GM15510 (cell line): Measurements from ENCODE around the gene PPP1R13L.

Experiments
- POLR2A ChIP-seq: IDR thresholded peaks from 3 replicates; pipeline ENCODE4 v1.6.1; 2011; ENCODE audit warnings: borderline replicate concordance; ENCODE audit not compliant: insufficient read length; ENCODE audit errors: extremely low read depth

The PPP1R13L gene

DNA sequence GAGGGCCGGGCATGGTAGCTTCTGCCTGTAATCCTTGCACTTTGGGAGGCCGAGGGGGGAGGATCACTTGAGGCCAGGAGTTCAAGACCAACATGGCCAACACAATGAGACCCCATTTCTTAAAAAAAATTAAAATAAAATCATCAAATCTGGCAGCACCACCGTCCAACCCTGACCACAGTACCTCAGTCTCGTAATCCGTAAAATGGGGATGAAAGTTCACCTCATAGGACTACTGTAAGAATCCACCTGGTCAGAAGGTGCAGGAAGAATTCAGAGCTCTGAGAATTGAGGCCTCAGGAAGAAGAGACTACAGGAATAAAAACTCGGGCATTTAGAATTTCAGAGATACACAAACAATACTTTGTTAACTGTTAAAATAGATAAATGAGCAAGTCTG lies 3.1 kb downstream of the PPP1R13L start:
- no peak for TF ChIP-seq POLR2A

DNA sequence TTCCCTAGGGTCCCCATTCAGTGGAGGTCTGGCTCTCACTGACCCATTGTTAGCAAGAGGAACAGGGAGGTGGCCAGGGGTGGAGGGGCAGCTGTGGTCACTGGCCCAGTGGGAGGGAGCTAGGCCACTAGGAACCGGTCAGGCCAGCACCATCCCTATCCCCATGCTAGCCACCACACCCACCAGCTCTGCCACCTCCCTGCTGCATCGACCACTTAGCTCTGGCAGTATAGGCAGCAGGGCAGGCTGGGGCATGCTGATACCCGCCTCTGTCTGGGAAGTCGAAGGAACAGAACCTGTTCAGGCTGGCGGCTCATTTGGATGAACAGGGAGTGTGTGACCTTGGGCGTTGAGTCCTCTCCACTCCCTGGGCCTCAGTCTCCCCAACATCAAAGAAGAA lies 4.7 kb downstream of the PPP1R13L start:
- no peak for TF ChIP-seq POLR2A

DNA sequence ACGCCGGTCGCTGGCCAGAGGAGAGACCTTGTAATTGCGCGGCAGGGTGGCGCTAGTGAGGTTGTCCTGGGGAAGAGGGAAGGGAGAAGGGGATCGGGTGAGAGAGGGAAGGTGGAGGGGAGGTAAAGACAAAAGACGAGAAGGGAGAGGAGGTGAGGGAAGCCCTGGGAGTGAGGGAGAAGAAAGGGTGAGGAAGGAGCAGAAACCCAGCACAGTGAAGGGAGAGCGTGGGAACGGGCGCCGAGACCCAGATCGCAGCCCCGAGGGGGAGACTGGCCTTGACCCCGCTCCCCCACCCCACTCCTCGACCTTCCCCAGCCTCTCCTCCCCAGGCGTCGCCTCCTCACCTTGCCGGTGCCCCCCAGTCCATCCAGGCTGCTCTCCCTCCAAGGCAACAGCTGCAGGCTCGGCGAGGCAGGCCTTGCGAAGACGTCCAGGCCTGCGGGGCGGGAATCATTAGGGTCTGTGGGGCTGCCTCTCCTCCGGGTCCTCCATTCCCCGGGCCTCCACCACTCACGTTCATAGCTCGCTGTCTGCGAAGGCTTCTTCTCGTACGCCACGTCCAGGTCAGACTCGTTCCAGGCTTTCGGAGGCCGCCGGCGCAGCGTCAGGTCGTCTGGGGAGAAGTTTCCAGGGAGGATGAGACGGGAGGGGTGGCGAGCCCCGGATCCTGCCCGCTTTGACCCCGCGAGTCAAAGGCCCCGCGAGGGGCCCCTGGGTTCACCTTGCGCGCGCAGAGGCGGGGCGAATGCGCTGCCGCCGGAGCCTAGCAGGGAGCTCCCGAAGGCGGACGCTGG lies 8.8 kb downstream of the PPP1R13L start:
- no peak for TF ChIP-seq POLR2A

DNA sequence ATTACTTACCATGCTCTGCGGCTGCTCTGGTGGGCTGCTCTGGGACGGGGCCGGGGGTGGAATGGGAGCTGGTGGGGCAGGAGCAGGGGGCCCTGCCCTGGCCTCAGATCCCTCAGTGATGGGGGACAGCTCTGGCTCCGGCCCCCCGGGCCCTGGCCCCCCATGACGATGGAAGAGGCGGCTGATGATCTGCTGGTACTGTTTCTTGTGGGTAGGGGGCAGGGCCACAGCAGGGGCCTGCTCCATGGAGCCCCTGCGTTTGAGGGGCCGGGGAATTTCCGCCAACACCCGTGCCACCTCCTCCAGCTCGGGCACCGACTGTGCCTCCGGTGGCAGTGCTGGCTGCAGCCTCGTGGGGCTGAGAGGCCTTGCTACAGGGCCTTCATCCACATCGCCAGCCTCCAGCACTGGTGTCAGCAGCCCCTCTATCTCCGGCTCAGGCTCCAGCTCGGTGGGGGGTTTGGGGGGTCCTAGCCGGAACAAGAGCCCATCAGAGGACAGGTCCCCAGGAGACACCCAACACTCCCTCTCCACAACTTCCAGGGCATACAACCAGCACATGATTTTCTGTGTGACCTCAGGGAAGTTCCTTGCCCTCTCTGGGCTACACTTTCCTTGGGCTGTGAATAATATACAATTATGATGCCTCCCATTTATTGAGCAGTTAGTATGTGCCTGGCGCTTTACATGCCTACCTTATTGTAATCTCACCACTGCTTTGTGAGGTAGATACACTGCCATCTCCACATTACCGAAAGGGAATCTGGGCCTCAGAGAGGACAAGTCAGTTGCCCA lies 12.8 kb downstream of the PPP1R13L start:
- no peak for TF ChIP-seq POLR2A

DNA sequence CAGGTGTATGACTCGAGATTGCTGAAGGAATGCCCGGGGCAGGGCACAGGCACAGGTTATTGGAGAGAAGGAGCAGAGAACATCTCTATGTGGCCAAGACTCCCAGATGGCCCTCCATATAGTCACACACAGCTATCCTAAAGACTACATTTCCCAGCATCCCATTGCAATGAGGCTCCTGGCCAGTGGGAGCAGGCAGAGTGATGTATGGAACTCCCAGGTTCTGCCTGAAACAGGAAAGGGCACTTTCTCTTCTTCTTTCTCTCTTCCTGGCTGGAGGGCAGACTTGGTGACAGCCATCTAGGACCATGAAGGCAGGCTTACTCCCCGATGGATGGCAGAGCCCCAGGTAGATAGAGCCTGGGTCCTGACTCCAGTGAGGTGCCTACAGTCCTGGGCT lies 13.5 kb downstream of the PPP1R13L start:
- TF ChIP-seq POLR2A = no peak

DNA sequence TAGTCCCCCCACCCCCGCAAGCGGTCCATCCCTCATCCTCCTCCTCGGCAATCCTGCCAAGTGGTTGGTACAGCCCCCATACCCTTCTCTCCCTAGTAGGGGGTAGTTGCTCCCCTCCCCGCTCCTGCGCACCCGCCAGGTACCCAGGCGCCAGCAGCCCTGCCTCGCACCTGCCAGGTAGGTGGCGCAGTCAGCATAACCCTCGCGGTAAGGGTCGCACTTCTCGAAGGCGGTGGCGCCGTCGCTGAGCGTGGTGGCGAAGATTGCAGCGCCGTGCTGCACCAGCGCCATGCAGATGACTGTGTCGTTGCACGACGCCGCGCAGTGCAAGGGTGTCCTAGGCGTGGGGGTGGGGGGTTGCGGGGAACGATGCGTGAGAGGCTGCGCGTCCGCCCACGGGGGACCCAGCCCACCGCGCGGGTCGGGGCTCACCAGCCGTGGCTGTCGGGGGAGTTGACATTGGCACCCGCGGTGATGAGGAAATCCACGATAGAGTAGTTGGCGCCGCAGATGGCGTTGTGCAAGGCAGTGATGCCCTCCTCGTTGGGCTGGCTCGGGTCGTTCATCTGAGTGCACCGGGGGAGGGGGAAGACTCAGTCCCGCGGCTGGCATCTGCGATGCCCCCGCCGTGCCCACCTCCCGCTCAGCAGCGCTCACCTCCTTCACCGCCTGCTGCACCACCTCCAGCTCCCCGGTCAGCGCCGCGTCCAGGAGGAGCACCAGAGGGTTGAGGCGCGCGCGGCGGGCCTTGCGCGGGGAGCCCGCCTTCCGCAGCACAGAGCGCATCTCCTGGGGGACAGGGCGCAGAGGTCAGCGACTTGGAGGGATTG lies 19.3 kb downstream of the PPP1R13L start:
- TF ChIP-seq POLR2A = no peak

DNA sequence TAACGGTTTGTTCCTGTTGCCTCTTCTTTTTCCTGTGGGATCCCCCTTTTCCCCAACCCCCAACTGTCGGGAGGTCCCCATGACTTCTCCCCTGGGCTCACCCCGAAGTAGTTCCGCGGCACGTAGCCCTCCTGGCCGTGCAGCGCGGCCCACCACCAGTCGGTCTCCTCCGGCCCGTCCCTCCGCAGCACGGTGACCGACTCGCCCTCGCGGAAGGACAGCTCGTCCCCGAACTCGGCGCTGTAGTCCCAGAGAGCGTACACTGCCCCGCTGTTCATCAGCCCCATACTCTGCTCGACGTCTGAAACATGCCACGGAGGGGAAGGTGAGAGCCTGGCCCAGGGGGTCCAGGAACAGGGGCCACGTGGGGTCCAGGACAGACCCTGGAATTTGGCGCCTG lies 22.4 kb downstream of the PPP1R13L start:
- TF ChIP-seq POLR2A = no peak

DNA sequence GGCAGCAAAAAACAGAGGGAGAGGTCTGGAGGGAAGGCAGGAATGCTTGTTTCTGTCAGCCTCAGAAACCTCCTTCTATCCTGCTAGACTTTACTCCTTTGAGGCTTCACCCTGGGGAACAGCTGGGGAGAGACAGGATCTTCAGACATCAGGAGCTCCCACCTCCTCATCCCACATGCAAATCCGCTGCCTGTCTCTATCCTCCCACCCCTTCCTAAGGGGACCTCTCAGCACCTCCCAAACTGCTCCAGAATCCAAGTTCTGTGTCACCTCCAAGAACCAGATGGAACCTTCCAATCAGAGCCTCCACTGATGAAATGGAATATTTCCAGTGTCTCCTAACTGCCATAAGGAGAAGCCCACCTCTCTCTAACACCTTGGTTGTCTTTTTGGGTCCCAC lies 24.8 kb downstream of the PPP1R13L start:
- TF ChIP-seq POLR2A = no peak

DNA sequence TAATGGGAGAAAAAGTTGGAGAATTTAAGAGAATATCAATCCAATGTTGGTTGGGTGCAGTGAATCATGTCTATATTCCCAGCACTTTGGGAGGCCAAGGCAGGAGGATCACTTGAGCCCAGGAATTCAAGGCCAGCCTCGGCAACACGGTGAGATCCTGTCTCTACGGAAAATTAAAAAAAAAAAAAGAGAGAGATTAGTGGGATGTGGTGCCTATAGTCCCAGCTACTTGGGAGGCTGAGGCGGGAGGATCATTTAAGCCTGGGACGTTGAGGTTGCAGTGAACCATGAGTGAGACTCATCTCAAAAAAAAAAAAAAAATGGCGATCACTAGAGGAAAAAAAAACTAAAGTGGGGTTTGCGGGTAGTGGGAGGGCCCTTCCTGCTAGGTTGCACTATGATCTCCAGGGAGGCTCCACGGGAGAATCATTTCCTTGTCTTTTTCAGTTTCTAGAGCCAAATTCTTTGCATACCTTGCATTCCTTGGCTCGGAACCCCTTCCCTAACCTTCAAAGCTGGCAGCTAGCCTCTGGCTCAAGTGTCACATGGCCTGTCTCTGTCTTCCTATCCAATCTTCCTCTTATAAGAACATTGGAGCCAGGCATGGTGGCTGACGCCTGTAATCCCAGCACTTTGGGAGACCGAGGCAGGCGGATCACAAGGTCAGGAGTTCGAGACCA lies 28.7 kb downstream of the PPP1R13L start:
- no peak for TF ChIP-seq POLR2A

DNA sequence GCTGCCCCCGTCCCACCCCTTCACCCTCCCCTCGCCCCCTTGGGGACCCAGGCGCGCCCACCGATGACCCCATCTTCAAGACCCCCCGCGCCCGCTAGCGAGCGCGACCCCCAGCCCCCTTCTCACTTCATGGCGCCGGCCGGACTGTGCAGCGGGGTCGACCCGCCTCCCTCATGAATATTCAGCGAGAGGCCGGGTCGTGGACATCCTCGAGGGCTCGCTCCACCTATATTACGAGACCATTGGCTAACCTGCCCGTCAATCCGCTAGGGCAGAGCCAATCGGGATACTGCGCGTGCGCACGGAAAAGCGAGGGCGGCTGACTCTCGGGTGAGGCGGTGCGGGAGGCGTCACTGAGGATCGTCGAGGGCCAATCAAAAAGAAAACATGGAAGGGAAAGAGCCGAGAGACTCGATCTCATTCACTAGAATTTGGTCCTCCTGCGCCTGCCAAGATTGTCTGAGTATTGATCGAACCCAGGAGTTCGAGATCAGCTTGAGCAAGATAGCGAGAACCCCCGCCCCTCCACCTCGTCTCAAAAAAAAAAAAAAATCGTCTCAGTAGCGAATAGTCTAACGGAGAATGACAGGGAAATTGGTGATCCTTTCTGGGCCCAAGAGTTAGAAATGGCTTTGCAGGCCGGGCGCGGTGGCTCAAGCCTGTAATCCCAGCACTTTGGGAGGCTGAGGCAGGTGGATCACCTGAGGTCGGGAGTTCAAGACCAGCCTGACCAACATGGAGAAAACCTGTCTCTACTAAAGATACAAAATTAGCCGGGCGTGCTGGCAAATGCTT lies 34.3 kb downstream of the PPP1R13L start, which contains the start of gene ERCC2:
Gene ERCC2, minus strand, starts transcription at position 164 of the 795 bp plus-strand sequence. Its CDS starts 33 bp downstream, at position 131.
- TF ChIP-seq POLR2A = peak; percentile 58

DNA sequence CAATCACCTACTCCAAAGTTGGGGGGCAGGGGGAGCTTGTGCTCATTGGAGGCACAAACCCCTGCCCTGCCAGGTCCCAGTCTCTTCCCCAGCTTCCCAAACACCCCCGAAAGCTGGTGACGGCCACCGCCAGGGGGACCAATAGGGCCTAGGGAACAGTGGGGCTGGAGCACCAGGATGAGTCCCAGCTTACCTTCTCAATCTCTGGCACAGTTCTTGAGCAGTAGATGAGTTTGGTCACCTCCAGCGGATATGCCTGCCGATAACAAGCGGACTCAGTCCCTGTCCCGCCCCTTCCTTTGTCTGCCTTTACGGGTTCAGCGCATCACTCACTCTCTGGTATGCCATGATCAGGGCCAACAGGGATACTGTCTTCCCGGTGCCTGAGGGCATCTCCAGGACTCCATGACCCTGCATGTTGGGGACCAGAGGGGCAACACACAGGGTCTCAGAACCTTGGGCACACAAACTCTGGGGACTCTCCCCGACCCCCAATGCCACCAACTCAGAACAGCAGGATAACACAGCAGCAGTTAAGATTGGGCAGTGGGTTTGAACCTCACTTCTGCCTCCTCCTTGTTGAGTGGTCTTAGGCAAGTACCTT lies 36.0 kb downstream of the PPP1R13L start:
- no peak for TF ChIP-seq POLR2A

DNA sequence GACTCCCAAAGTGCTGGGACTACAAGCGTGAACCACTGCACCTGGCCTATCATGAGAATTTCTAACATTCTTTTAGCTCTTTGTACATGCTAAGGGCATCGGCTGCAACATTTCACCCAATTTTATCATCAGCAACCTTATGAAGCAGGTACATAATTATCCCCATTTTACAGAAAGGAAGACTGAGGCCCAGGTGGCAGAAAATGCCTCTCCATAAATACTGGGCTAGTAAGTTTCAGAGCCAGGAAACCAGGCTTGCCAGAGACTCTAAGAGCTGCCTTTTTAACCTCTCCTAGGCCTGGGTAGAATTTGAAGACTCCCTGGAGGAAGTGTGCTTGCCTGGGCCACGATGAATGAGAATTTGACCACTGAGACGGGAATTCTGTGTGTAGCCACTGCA lies 36.7 kb downstream of the PPP1R13L start:
- no peak for TF ChIP-seq POLR2A

DNA sequence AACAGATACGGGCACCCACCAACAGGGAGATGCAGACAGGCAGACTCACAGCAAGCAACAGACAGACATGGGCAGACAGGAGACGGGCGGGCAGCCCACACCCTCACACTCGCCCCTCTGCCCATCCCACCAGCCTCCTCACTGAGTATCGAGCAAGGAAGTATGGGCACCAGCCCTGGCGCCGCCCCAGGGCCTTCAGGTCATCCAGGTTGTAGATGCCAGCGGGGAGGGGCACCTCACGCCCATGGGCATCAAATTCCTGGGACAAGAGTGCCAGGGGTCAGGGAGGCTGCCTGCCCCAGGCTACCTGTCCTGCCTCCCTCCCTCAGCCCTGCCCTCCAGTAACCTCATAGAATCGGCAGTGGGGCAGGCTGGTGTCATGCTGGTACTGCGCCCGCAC lies 40.2 kb downstream of the PPP1R13L start:
- TF ChIP-seq POLR2A = no peak
